Measurements from ENCODE around the gene SAYSD1. TPM values are rescaled to one million over a fixed set of nuclear protein-coding genes. Genes with fewer than 3 reads are reported as not detected.

SAYSD1 gene
- polyA plus RNA-seq, 1 experiment, result 12.8 TPM

GRCh38 chr6:39153766-39154397 is 38.9 kb upstream of the SAYSD1 start:
- ChIA-PET POLR2A (no interaction called here), CTCF (no interaction called here)

GRCh38 chr6:39152262-39152661 is 37.3 kb upstream of the SAYSD1 start:
- no peak for TF ChIP-seq CTCF (IDR thresholded peaks at IDR 0.05; ENCODE audit: low read depth, low read length)
- H3K4me3 ChIP-seq (ENCODE audit: low read depth, low read length), result no peak overlapping the region
- no peaks in the 10 kb centered on the region for H3K9me3 ChIP-seq (ENCODE audit: control insufficient read depth, insufficient read depth, low read length)
- no peak overlapping the region for H3K27ac ChIP-seq (ENCODE audit: low read depth, low read length)
- CTCF ChIA-PET, result no interaction called here
- POLR2A ChIA-PET, result no interaction called here
- no peaks in the 10 kb centered on the region for H3K27me3 ChIP-seq (ENCODE audit: control insufficient read depth, insufficient read depth, low read length)
- DNase-seq (ENCODE audit: low read depth, low spot score), result no peak

More at GRCh38 chr6:39153766-39154397, 38.9 kb upstream of the SAYSD1 start:
- H3K27ac ChIP-seq (ENCODE audit: low read depth, low read length), result no peak overlapping the region
- H3K4me3 ChIP-seq (ENCODE audit: low read depth, low read length), result no peak overlapping the region
- no peak for TF ChIP-seq CTCF (IDR thresholded peaks at IDR 0.05; ENCODE audit: low read depth, low read length)
- H3K9me3 ChIP-seq (ENCODE audit: control insufficient read depth, insufficient read depth, low read length), result no peaks in the 10 kb centered on the region
- H3K27me3 ChIP-seq (ENCODE audit: control insufficient read depth, insufficient read depth, low read length), result no peaks in the 10 kb centered on the region
- no peak for DNase-seq (ENCODE audit: low read depth, low spot score)

GRCh38 chr6:39151211-39151610 is 36.2 kb upstream of the SAYSD1 start:
- Histone ChIP-seq H3K27me3 (ENCODE audit: control insufficient read depth, insufficient read depth, low read length) (no peaks in the 10 kb centered on the region), H3K27ac (ENCODE audit: low read depth, low read length) (no peak overlapping the region), H3K4me3 (ENCODE audit: low read depth, low read length) (no peak overlapping the region), H3K9me3 (ENCODE audit: control insufficient read depth, insufficient read depth, low read length) (no peaks in the 10 kb centered on the region)
- ChIA-PET POLR2A (no interaction called here), CTCF (no interaction called here)
- no peak for DNase-seq (ENCODE audit: low read depth, low spot score)
- TF ChIP-seq CTCF (IDR thresholded peaks at IDR 0.05; ENCODE audit: low read depth, low read length), result no peak

GRCh38 chr6:39144481-39145173 is 29.6 kb upstream of the SAYSD1 start:
- Histone ChIP-seq H3K27ac (ENCODE audit: low read depth, low read length) (no peak overlapping the region), H3K4me3 (ENCODE audit: low read depth, low read length) (no peak overlapping the region), H3K9me3 (ENCODE audit: control insufficient read depth, insufficient read depth, low read length) (no peaks in the 10 kb centered on the region), H3K27me3 (ENCODE audit: control insufficient read depth, insufficient read depth, low read length) (peaks cover 3% of the 10 kb centered on the region)
- CTCF ChIA-PET, result no interaction called here
- POLR2A ChIA-PET, result no interaction called here
- DNase-seq (ENCODE audit: low read depth, low spot score), result no peak
- no peak for TF ChIP-seq CTCF (IDR thresholded peaks at IDR 0.05; ENCODE audit: low read depth, low read length)

GRCh38 chr6:39143238-39143930 is 28.4 kb upstream of the SAYSD1 start:
- H3K9me3 ChIP-seq (ENCODE audit: control insufficient read depth, insufficient read depth, low read length), result no peaks in the 10 kb centered on the region
- CTCF ChIA-PET, result interaction anchor here (0.5 kb wide), 1 partner anchor 25 kb away, joined by 3 read pairs; no protein-coding TSS in a partner anchor
- POLR2A ChIA-PET, result no interaction called here
- no peak overlapping the region for H3K27ac ChIP-seq (ENCODE audit: low read depth, low read length)
- no peak for TF ChIP-seq CTCF (IDR thresholded peaks at IDR 0.05; ENCODE audit: low read depth, low read length)
- H3K4me3 ChIP-seq (ENCODE audit: low read depth, low read length), result no peak overlapping the region
- no peak for DNase-seq (ENCODE audit: low read depth, low spot score)
- H3K27me3 ChIP-seq (ENCODE audit: control insufficient read depth, insufficient read depth, low read length), result peaks cover 3% of the 10 kb centered on the region
